ENCODE data around the gene ITFG1. TPM values are rescaled to one million over a fixed set of nuclear protein-coding genes. Genes with fewer than 3 reads are reported as not detected.
"Not testable (repeated sequence)": the region's sequence is repeated elsewhere in the genome, so short reads cannot be mapped to it uniquely, and the experiment has no call there.

ITFG1 gene
- total RNA-seq, 2 experiments from 2014 or later: 24.5 to 26.2 TPM

DNA sequence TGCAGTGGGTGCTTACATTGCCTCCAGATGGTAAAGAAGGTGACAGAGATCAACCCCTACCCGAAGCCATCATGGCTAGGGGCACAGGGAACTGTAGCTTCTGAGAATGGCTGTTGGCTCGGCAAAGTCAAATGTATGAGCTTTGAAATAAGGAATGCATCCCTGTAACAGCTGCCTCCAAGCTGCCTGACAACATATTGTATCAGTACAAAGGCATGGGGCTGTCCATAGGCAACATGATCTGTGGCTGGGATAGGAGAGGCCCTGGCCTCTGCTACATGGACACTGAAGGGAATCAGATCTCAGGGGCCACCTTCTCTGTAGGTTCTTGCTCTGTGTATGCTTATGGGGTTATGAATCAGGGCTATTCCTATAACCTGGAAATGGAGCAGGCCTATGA is 197.9 kb downstream of the ITFG1 start:
- ChIA-PET POLR2A (no interaction called here), CTCF (no interaction called here)

DNA sequence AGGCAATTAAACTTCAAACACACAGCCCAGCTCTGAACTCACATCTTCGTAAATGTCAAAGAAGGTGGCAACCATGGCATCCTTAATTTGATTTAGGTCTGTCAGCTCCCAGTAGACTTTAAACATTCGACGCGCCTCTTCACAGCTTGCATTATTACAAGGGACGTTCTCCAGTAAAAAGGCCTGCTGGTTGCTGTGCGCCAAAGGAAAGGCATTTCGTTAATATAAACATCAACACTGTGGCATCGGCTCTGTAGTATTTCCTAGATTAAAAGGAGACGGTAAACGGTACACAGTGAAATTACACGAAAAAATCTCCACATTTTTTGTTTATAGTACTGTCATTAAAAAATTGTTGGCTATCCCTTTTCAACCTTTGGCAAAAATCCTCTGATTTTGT is 200.4 kb downstream of the ITFG1 start:
- CTCF ChIA-PET: interaction anchor here (0.7 kb wide), 1 partner anchor 58 kb away, joined by 4 read pairs; no protein-coding TSS in a partner anchor

GRCh38 chr16:47258874-47259461 is 201.9 kb downstream of the ITFG1 start:
- ChIA-PET CTCF (no interaction called here), POLR2A (no interaction called here)

More for the DNA sequence above, 200.4 kb downstream of the ITFG1 start:
- POLR2A ChIA-PET: no interaction called here

DNA sequence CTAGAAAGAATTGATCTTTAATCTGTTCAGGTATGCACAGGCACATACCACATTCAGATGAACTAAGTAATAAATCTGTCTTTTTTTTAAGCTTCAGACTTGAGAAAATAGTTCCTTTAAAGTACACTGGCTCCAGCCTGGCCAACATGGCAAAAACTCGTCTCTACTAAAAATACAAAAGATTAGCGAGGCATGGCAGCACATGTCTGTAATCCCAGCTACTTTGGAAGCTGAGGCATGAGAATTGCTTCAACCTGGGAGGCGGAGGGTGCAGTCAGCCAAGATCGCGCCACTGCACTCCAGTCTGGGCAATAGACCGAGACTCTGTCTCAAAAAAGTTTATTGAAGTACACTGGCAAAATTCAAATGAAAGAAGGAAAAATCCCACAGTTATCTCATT is 206.1 kb downstream of the ITFG1 start:
- POLR2A ChIA-PET: no interaction called here

GRCh38 chr16:47250983-47251382 is 209.9 kb downstream of the ITFG1 start:
- POLR2A ChIA-PET: no interaction called here

More for the DNA sequence above, 206.1 kb downstream of the ITFG1 start:
- CTCF ChIA-PET: no interaction called here

GRCh38 chr16:47247690-47248089 is 213.2 kb downstream of the ITFG1 start:
- ChIA-PET POLR2A (no interaction called here), CTCF (no interaction called here)

More at GRCh38 chr16:47250983-47251382, 209.9 kb downstream of the ITFG1 start:
- CTCF ChIA-PET: no interaction called here

DNA sequence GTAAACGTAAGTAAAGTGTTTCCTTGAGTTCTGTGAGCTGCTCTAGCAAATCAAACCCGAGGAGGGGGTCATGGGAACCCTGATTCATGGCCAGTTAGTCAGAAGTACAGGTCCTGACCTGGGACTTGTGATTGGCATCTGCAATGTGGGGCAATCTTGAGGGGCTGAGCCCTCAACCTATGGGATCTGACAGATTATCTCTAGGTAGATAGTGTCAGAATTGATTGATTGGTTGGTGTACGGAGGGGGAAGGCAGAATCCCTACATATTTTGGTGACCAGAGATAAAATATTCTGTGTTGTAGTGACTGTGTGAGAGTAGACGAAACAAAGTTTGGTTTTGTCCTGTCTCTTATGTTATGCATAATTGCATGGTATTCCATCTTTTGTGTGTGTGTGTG is 216.7 kb downstream of the ITFG1 start:
- ChIA-PET POLR2A (no interaction called here), CTCF (no interaction called here)

GRCh38 chr16:47241061-47241460 is 219.8 kb downstream of the ITFG1 start:
- POLR2A ChIA-PET: interaction anchor here (0.7 kb wide), 1 partner anchor 855 kb away, joined by 7 read pairs; no protein-coding TSS in a partner anchor

DNA sequence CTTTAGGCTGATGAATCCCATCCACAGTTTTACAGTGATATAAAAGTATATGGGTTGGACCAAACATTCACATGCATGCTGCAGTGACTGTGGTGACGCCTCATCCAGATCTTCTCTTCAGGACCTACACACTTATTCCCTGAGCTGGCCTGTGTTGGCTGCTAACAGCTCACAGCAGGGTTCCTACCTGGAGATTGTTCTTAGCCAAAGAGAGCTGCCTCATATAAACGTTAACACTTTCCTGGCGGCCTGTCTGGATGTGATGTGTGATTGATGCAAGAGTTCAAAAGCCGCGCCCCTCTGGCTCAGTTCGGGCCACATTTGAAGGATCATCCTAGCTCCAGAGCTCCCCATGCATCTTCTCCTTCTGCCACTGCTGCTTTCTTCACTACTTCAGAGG is 224.1 kb downstream of the ITFG1 start:
- CTCF ChIA-PET: no interaction called here

More at GRCh38 chr16:47241061-47241460, 219.8 kb downstream of the ITFG1 start:
- CTCF ChIA-PET: interaction anchor here (0.7 kb wide), 1 partner anchor 51 kb away, joined by 3 read pairs; no protein-coding TSS in a partner anchor

DNA sequence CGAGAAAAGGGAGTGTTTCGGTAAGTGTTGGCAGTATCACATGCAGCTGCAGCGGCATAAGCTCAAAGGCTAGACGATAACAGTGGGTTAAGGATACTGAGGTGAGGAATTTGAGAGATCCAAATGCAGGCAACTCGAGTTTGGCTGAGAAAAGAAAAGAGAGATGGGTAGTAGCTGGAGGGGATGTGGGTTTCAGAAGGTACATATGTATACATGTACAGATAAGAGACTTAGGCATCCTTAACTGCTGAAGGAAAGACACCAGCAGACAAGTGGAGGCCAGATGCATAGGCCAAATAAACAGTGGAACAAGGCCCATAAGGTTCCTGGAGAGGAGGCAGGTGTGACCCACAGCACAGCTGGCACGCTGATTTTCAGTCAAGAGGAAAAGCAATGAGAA is 230.6 kb downstream of the ITFG1 start:
- POLR2A ChIA-PET: no interaction called here
- CTCF ChIA-PET: no interaction called here

More for the DNA sequence above, 224.1 kb downstream of the ITFG1 start:
- POLR2A ChIA-PET: no interaction called here

GRCh38 chr16:47229053-47230050 is 231.5 kb downstream of the ITFG1 start:
- POLR2A ChIA-PET: no interaction called here
- CTCF ChIA-PET: no interaction called here

DNA sequence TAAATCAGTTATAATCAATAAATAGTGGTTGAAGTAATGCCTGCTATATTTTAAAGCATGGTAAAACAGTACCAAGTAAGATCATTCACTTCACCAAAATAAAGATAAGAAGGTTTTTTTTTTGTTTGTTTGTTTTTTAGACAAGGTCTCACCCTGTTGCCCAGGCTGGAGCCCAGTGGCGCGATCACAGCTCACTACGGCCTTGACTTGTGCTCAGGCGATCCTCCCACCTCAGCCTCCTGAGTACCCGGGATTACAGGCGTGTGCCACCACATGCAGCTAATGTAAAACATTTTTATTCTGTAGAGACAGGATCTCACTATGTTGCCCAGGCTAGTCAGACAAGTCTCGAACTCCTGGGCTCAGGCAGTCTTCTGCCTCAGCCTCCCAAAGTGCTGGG is 232.6 kb downstream of the ITFG1 start:
- CTCF ChIA-PET: no interaction called here
- POLR2A ChIA-PET: no interaction called here

DNA sequence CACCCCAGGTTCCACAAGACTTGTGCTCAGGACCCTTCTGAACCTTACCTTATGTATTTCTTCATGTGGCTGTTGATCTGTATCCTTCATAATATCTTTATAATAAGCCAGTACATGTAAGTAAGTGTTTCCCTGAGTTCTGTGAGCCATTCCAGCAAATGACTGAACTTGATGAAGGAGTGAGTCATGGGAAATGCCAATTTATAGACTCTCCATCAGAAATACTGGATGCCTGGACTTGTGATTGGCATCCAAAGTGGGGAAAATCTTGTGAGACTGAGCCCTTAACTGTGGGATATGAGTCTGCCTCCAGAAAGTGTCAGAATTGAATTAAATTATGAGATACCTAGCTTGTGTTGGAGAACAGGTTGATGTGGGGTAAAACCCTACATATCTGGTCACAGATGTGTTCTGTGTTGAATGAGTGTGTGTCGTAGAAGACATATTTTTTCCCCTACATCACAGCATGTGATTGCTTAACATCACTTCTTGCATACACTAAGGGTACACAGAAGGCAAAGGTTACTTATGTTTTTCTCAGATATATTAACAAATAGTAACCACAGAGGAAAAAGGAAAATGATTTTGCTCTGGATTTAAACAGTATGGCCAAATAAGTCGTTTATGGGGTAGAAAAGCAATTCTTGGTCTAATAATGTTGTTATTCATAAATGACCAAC is 247.0 kb downstream of the ITFG1 start:
- ChIA-PET CTCF (no interaction called here), POLR2A (no interaction called here)

DNA sequence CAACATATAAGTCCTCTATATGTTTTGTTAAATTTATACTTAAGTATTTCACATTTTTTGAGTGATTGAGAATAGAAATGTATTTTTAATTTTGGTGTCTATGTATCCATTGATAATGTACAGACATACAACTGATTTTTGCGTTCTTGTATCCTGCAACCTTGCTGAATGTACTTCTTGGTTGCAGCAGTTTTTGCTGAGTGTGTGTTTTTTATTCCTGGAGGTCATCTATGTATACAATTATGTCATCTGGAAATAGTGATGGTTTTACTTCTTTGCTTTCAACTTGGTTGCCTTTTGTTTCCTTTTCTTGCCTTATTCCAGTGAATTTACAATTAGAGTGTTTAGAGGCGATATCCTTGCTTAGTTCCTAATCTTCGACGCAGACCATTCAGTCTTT is 249.6 kb downstream of the ITFG1 start:
- POLR2A ChIA-PET: no interaction called here

GRCh38 chr16:47204736-47205504 is 255.9 kb downstream of the ITFG1 start:
- CTCF ChIA-PET: no interaction called here
- POLR2A ChIA-PET: no interaction called here

More for the DNA sequence above, 249.6 kb downstream of the ITFG1 start:
- CTCF ChIA-PET: no interaction called here

DNA sequence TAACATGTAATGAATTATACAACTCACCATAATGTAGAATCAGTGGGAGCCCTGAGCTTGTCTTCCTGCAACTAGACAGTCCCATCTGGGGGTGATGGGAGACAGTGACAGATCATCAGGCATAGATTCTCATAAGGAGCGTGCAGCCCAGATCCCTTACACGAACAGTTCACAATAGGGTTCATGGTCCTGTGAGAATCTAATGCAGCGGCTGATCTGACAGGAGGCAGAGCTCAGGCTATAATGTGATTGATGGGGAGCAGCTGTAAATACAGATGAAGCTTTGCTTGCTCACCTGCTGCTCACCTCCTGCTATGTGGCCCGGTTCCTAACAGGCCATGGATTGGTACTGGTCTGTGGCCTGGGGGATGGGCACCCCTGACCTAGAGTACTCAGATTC is 257.4 kb downstream of the ITFG1 start:
- CTCF ChIA-PET, POLR2A ChIA-PET: not testable (repeated sequence)

- POLR2A ChIA-PET: no interaction called here
- CTCF ChIA-PET: no interaction called here
Measured at GRCh38 chr16:47198180-47198575, 262.7 kb downstream of the ITFG1 start.

DNA sequence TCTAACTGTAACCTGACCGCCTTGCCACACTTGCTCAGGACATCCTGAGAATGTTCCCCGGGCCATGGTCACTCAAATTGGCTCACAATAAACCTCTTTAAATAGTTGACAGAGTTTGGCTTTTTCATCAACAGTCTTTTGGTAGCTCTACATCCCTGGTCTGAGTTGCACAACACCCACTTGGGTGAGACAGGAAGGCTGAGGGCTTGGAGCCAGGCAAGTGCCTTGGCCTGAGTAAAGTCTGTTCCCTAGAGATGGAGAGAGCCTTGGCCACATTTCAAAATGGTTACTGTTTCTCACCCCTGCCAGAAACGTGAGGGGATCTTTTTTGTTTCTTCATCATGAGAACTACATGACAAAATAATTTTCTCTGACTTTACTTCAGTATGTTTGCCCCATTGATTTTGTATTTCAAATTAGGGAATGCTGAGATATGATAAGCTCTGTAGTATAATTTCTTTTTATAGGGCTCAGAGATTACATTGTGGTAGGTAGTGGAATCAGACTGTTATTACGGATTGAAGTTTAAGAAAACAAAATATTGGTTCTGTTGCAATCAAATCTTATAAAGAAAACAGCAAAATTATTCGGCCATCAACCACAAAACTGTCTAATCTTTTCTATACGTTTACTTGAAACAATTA is 263.2 kb downstream of the ITFG1 start:
- CTCF ChIA-PET: no interaction called here
- POLR2A ChIA-PET: no interaction called here

DNA sequence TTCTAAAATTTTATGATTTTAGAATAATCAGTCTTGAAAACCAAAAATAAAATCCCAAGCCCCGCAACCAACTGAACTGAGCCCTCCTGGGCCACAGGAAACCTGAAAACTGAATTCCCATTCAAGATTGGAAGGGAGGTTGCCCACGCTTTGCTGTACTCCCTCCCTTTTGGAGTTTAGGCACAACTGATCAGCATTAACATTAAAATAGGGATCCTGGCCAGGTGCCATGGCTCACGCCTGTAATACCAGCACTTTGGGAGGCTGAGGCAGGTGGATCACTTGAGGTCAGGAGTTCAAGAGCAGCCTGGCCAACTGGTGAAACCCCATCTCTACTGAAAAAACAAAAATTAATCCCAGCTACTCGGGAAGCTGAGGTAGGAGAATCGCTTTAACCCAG is 264.4 kb downstream of the ITFG1 start:
- CTCF ChIA-PET: no interaction called here
- POLR2A ChIA-PET: no interaction called here

Measured in activated CD8-positive, alpha-beta memory T cell treated with anti-CD3 and anti-CD28 coated beads for 36 hours (primary cell).